Muscle layer of duodenum (tissue), 2 donors: ENCODE results near the gene CCBE1.

Source experiments
- H3K27ac ChIP-seq: one replicate; pipeline ENCODE4 v1.7.0; 2013; ENCODE audit warnings: mild to moderate bottlenecking, low read length
- H3K27me3 ChIP-seq: one replicate; pipeline ENCODE4 v1.7.0; 2013; ENCODE audit warnings: low read depth, mild to moderate bottlenecking, control low read depth, low read length
- H3K36me3 ChIP-seq, 2 donors: one replicate each; pipeline ENCODE4 v1.7.0; 2013; ENCODE audit warnings: low read length in 2 of 2, control low read depth in 1 of 2, mild to moderate bottlenecking in 1 of 2; ENCODE audit not compliant: insufficient read depth in 2 of 2, control insufficient read depth in 1 of 2
- H3K4me1 ChIP-seq, 2 donors: one replicate each; pipeline ENCODE4 v1.7.0; 2013; ENCODE audit warnings: low read length in 2 of 2, mild to moderate bottlenecking in 2 of 2, control low read depth in 1 of 2, moderate library complexity in 1 of 2; ENCODE audit not compliant: insufficient read depth in 2 of 2, control insufficient read depth in 1 of 2
- H3K4me3 ChIP-seq, 2 donors: one replicate each; pipeline ENCODE4 v1.7.0; 2013; ENCODE audit warnings: low read length in 2 of 2, low read depth in 1 of 2, mild to moderate bottlenecking in 1 of 2
- H3K9me3 ChIP-seq, 2 donors: one replicate each; pipeline ENCODE4 v1.7.0; 2013; ENCODE audit warnings: low read length in 2 of 2, control low read depth in 1 of 2, mild to moderate bottlenecking in 1 of 2; ENCODE audit not compliant: control insufficient read depth in 1 of 2
- donor health status: healthy.

Gene CCBE1

DNA sequence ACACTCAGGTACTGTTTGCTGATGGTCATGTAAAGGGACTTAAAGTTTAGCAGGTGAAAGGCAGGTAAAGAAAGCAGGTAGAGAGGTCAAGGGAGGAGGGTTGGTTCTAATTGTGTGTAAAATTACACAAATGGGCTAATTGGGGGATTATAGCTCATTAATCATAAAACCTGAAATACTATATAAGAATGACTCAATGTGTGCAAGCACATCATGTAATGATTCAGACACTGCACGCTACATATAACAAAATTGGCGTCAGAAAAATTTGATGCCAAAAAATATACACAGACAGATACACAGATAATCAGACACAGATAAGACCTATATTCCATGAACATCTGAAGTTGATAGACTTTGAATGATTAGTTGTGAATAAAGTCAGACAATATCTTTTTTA lies 217.4 kb downstream of the CCBE1 start:
- H3K4me3 ChIP-seq, result no peak overlapping the region
- H3K4me1 ChIP-seq, result no peaks in the 10 kb centered on the region
- H3K27ac ChIP-seq, result no peak overlapping the region
- no peaks in the 10 kb centered on the region for H3K27me3 ChIP-seq
- no peaks in the 10 kb centered on the region for H3K36me3 ChIP-seq
- H3K9me3 ChIP-seq, result no peaks in the 10 kb centered on the region

DNA sequence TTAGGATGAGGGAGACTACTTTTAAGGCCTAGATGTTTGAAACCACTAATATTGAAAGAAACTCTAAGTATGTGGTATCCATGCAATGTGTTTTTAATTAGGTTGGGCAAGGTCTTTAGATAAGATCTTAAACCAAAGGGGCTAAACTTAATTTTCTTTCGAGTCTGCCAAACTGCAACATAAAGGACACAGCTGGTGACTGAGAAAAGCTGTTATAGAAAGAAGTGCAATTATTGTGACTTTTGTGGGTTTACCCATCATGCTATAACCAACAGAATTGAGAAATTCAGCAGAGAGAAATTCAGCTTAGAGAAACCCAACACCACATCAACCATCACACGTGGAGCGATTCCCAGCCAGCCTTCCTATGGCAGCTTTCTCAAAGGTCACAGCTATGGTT lies 218.6 kb downstream of the CCBE1 start:
- Histone ChIP-seq H3K27ac (no peak overlapping the region), H3K4me3 (no peak overlapping the region), H3K4me1 (no peaks in the 10 kb centered on the region), H3K27me3 (no peaks in the 10 kb centered on the region), H3K36me3 (no peaks in the 10 kb centered on the region), H3K9me3 (no peaks in the 10 kb centered on the region)

DNA sequence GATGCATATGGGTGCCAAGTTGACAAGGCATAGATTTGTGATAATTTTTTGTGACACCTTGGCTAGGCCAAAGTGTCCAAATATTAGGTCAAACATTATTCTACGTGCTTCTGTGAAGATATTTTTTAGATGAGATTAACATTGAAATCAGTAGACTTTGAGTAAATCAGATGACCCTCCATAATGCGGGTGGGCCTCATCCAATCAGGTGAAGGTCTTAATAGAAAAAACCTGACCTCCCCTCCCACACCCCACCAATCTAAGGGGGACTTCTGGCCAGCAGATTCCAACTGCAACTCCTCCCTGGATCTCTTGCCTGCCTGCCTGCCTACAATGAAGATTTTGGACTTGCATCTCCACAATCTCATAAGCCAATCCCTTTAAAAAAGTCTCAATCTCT lies 219.4 kb downstream of the CCBE1 start:
- H3K4me1 ChIP-seq, result no peaks in the 10 kb centered on the region
- H3K36me3 ChIP-seq, result no peaks in the 10 kb centered on the region
- H3K27me3 ChIP-seq, result no peaks in the 10 kb centered on the region
- no peak overlapping the region for H3K27ac ChIP-seq
- H3K9me3 ChIP-seq, result no peaks in the 10 kb centered on the region
- no peak overlapping the region for H3K4me3 ChIP-seq

DNA sequence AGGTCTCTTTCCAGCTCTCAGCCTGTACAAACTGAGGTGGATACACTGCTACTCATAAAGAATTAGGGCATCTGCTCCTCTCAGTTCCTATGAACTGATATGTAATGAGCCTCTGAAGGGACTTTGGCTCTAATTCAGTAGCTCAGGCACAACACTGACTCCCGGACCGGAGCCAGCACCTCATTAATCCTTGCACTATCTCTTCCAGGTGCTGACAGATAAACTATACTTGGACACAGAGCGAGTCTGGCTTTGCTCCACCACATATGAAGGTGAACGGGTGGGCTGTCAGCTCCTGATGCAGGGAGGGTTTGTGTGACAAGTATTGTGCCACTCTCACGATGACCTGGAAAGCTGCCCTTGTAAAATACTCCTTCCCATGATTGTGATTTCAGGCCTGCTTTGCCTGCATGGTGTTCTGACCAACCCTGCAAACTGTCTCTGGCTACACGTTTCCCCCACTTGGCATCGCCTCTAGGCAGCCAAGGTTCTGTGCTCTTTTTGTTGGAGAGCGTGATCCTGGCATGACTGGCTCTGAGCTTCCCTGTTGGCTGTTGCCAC lies 226.6 kb downstream of the CCBE1 start:
- Histone ChIP-seq H3K27me3 (no peaks in the 10 kb centered on the region), H3K36me3 (no peaks in the 10 kb centered on the region), H3K4me1 (no peaks in the 10 kb centered on the region), H3K27ac (no peak overlapping the region), H3K4me3 (no peak overlapping the region), H3K9me3 (no peaks in the 10 kb centered on the region)

DNA sequence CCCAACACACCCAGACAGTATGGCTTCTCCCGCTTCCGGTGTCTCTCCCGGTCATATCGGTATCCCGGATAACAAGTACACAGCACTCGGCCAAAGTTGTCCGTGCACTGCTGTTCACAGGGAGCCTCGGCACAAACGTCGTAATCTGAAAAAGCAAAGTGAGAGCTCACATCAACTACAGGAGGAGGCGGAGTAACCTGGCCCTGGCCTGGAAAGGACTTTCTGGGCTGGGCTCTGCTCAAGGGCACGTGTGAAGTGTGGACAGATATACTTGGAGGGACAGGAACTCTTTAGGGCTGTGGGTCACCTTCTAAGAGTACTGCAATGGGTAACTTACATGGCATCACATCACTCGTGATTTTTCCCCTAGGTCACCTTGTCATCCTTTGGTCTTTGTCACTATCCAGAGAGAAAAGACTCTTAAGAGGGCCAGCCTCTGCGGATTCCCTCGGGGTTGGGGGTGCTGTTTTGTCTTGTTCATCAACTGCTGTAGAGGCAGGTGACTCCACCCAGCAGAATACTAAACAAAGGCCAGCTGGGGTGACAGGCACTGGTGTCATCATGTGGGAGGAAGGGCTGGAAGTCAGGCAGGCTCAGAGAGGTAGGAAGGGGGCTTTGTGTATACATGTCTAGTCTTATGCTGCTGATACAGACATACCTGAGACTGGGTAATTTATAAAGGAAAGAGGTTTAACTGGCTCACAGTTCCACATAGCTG lies 227.6 kb downstream of the CCBE1 start:
- Histone ChIP-seq H3K27ac (no peak overlapping the region), H3K36me3 (no peaks in the 10 kb centered on the region), H3K4me3 (no peak overlapping the region), H3K4me1 (no peaks in the 10 kb centered on the region), H3K9me3 (no peaks in the 10 kb centered on the region), H3K27me3 (no peaks in the 10 kb centered on the region)

DNA sequence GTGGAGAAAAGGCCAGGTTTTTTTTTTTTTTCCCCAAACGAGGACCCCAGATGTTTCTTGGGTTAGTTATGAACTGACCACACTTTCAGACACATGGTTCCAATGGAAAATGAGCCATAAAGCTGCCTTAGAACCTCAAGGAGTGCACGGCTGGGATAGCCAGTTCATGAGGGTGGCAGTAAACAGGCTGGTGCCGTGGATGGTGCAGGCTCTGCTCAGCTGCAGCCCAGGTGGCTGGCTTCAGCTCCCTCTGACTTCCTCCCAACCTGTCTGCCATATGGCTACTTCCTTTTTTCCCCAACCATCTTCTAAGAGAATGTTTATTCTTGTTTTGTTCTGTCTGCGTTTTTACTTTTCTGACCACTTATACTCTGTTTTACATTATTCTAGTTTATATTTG lies 228.4 kb downstream of the CCBE1 start:
- Histone ChIP-seq H3K27ac (no peak overlapping the region), H3K4me3 (no peak overlapping the region)

DNA sequence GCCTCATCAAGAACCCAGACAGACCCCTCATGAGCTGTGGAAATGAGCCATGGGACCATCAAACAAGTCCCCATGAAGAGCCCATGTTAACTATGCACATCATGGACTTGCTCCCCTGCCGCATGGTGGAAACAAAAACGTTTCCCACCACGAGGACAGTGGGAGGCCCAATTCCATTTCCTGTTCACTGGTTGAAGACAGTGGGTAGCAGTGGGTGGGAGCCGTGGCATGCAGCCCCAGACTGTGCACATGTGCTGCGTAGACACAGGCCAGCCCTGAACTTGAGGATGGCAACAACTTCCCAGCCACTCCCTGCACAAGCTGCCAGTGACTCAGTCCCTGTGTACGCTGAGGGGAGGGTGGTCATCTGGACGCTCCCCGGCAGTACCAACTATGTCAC lies 229.7 kb downstream of the CCBE1 start:
- H3K27ac ChIP-seq, result no peak overlapping the region
- H3K27me3 ChIP-seq, result no peaks in the 10 kb centered on the region
- no peaks in the 10 kb centered on the region for H3K36me3 ChIP-seq
- no peaks in the 10 kb centered on the region for H3K9me3 ChIP-seq
- H3K4me3 ChIP-seq, result no peak overlapping the region
- H3K4me1 ChIP-seq, result no peaks in the 10 kb centered on the region

More for the DNA sequence above, 228.4 kb downstream of the CCBE1 start:
- no peaks in the 10 kb centered on the region for H3K36me3 ChIP-seq
- H3K9me3 ChIP-seq, result no peaks in the 10 kb centered on the region
- no peaks in the 10 kb centered on the region for H3K27me3 ChIP-seq
- no peaks in the 10 kb centered on the region for H3K4me1 ChIP-seq

DNA sequence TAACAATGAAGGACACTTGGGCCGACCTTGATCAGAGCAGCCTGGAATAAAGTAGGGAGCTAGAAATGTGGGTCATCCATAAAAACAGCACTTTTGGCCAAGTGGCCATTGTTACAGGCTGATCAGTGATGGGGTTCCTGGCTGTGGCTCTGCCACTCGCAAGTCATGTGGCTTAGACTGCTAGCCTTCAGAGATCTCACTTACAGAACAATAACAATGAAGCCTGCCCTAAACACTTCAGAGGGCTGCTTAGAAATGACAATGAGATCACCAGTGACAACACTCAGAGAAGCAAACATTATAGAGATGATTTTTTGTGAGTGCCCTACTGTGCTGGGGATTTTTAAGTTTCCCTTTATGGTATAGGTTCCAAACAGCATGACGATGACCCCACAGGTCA lies 230.2 kb downstream of the CCBE1 start:
- Histone ChIP-seq H3K9me3 (no peaks in the 10 kb centered on the region), H3K4me3 (no peak overlapping the region), H3K4me1 (no peaks in the 10 kb centered on the region), H3K27me3 (no peaks in the 10 kb centered on the region), H3K27ac (no peak overlapping the region), H3K36me3 (no peaks in the 10 kb centered on the region)

GRCh38 chr18:59464486-59464885 lies 232.7 kb downstream of the CCBE1 start:
- H3K36me3 ChIP-seq, result no peaks in the 10 kb centered on the region
- H3K9me3 ChIP-seq, result no peaks in the 10 kb centered on the region
- H3K27me3 ChIP-seq, result no peaks in the 10 kb centered on the region
- no peaks in the 10 kb centered on the region for H3K4me1 ChIP-seq
- no peak overlapping the region for H3K27ac ChIP-seq
- H3K4me3 ChIP-seq, result no peak overlapping the region

- Histone ChIP-seq H3K9me3 (no peaks in the 10 kb centered on the region), H3K4me1 (no peaks in the 10 kb centered on the region), H3K36me3 (no peaks in the 10 kb centered on the region), H3K4me3 (no peak overlapping the region), H3K27ac (no peak overlapping the region), H3K27me3 (no peaks in the 10 kb centered on the region)
Measured at GRCh38 chr18:59461171-59461570, 236.1 kb downstream of the CCBE1 start.

GRCh38 chr18:59460072-59460420 lies 237.2 kb downstream of the CCBE1 start:
- no peak overlapping the region for H3K4me3 ChIP-seq
- no peaks in the 10 kb centered on the region for H3K36me3 ChIP-seq
- no peak overlapping the region for H3K27ac ChIP-seq
- no peaks in the 10 kb centered on the region for H3K9me3 ChIP-seq
- no peaks in the 10 kb centered on the region for H3K4me1 ChIP-seq
- H3K27me3 ChIP-seq, result no peaks in the 10 kb centered on the region
